ENCODE data around the gene STK32B. TPM values are rescaled to one million over a fixed set of nuclear protein-coding genes. Genes with fewer than 3 reads are reported as not detected.

STK32B gene
- total and polyA plus RNA-seq, 2 experiments from 2014 or later, result not detected

- no peak for DNase-seq (ENCODE audit: low read depth in 1 of 2, low spot score in 1 of 2)
- H3K4me3 ChIP-seq, result no peak overlapping the region
- no peak overlapping the region for H3K27ac ChIP-seq
- no peaks in the 10 kb centered on the region for H3K9me3 ChIP-seq (ENCODE audit: low read depth)
- H3K27me3 ChIP-seq, result no peaks in the 10 kb centered on the region
- H3K4me1 ChIP-seq (ENCODE audit: low read depth), result no peaks in the 10 kb centered on the region
- no peaks in the 10 kb centered on the region for H3K36me3 ChIP-seq
- no peak for TF ChIP-seq CTCF (IDR thresholded peaks at IDR 0.05; ENCODE audit: low read depth, low read length)
Measured at GRCh38 chr4:5198656-5199541, 147.6 kb downstream of the STK32B start.

- Histone ChIP-seq H3K27me3 (no peaks in the 10 kb centered on the region), H3K4me1 (ENCODE audit: low read depth) (no peaks in the 10 kb centered on the region), H3K4me3 (no peak overlapping the region), H3K27ac (no peak overlapping the region), H3K36me3 (no peaks in the 10 kb centered on the region), H3K9me3 (ENCODE audit: low read depth) (no peaks in the 10 kb centered on the region)
- TF ChIP-seq CTCF (IDR thresholded peaks at IDR 0.05; ENCODE audit: low read depth, low read length), result no peak
- no peak for DNase-seq (ENCODE audit: low read depth in 1 of 2, low spot score in 1 of 2)
Measured at GRCh38 chr4:5199912-5200311, 148.6 kb downstream of the STK32B start.

- Histone ChIP-seq H3K27ac (no peak overlapping the region), H3K9me3 (ENCODE audit: low read depth) (no peaks in the 10 kb centered on the region), H3K27me3 (no peaks in the 10 kb centered on the region), H3K4me3 (no peak overlapping the region), H3K4me1 (ENCODE audit: low read depth) (no peaks in the 10 kb centered on the region), H3K36me3 (no peaks in the 10 kb centered on the region)
- DNase-seq (ENCODE audit: low read depth in 1 of 2, low spot score in 1 of 2), result no peak
- TF ChIP-seq CTCF (IDR thresholded peaks at IDR 0.05; ENCODE audit: low read depth, low read length), result no peak
Measured at GRCh38 chr4:5200513-5200912, 149.2 kb downstream of the STK32B start.

DNA sequence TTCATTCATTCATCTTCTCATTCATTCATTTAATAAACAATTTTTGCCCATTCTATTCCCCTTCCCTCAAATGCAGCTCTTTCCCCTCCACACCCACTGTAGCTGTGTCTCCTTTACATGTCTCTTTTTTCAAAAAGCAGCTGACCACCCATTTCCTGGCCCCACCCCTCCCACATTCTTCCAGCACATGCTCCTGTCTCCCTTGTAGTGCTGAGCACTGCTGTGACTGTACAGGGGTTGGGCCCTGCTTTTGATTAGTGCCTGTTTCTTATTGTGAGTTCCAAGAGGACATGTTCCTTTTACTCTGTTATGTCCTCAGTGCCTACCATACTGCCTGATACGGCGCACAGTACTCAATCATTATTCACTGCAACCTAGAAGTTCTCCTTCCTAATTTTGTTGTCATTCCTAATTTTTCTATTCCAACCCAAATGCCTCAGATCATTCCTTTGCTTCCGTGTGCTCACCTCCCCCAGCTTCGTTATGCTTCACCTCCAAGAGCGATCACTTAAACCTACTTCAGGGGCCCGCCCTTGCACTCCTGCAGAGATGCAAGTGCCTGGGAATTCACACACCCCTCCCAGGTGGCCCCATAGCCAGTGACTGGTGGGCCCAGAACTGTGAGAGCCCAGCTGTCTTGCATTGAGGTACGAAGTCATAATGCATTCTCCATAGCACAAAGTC is 152.2 kb downstream of the STK32B start:
- Histone ChIP-seq H3K36me3 (no peaks in the 10 kb centered on the region), H3K27me3 (no peaks in the 10 kb centered on the region), H3K4me3 (no peak overlapping the region), H3K4me1 (ENCODE audit: low read depth) (no peaks in the 10 kb centered on the region), H3K9me3 (ENCODE audit: low read depth) (no peaks in the 10 kb centered on the region), H3K27ac (no peak overlapping the region)
- TF ChIP-seq CTCF (IDR thresholded peaks at IDR 0.05; ENCODE audit: low read depth, low read length), result no peak
- no peak for DNase-seq (ENCODE audit: low read depth in 1 of 2, low spot score in 1 of 2)

DNA sequence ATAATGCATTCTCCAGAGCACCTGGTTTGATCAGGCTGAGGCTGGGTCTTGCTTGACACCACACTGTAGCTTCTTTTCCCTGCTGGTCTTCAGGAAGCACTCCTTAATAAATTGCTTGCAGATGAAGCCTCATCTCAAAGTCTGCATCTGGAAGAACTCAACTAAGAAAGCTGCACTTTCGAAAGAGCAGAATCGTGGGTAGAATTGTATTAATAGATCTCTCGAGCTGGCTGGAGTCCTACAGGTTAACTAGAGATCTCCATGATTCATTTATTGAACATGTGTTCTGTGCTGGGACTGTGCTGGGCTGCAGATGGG is 152.7 kb downstream of the STK32B start:
- Histone ChIP-seq H3K4me3 (no peak overlapping the region), H3K27me3 (no peaks in the 10 kb centered on the region), H3K4me1 (ENCODE audit: low read depth) (no peaks in the 10 kb centered on the region), H3K9me3 (ENCODE audit: low read depth) (no peaks in the 10 kb centered on the region), H3K36me3 (no peaks in the 10 kb centered on the region), H3K27ac (no peak overlapping the region)
- DNase-seq (ENCODE audit: low read depth in 1 of 2, low spot score in 1 of 2), result no peak
- no peak for TF ChIP-seq CTCF (IDR thresholded peaks at IDR 0.05; ENCODE audit: low read depth, low read length)

All from cardiac muscle cell (in vitro differentiated cells and primary cell).